ENCODE data around the gene EML4.

DNA sequence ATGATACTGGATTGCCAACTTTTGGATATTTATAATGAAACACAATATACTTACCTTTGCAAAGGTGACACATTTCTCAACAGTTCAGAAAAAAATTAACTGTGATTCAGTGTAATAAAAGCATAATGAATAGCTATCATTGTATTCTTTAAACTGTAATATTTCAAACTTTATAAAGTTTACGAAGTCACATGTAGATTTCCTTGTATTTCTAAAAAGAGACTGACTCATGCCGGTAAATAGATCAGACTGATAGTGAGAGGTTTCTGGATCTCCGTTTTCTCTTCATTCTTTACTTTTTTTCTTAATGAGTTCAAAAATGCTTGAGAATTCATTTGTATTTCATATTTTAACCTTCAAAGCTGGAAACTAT is 70.1 kb downstream of the EML4 start:
- TF ChIP-seq, protein P1, sequence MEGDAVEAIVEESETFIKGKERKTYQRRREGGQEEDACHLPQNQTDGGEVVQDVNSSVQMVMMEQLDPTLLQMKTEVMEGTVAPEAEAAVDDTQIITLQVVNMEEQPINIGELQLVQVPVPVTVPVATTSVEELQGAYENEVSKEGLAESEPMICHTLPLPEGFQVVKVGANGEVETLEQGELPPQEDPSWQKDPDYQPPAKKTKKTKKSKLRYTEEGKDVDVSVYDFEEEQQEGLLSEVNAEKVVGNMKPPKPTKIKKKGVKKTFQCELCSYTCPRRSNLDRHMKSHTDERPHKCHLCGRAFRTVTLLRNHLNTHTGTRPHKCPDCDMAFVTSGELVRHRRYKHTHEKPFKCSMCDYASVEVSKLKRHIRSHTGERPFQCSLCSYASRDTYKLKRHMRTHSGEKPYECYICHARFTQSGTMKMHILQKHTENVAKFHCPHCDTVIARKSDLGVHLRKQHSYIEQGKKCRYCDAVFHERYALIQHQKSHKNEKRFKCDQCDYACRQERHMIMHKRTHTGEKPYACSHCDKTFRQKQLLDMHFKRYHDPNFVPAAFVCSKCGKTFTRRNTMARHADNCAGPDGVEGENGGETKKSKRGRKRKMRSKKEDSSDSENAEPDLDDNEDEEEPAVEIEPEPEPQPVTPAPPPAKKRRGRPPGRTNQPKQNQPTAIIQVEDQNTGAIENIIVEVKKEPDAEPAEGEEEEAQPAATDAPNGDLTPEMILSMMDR (IDR thresholded peaks at IDR 0.05), result no peak
- TF ChIP-seq POLR2A (IDR thresholded peaks at IDR 0.05), result no peak

Measured in heart left ventricle (tissue), 13 donors.